ENCODE results near the gene PCDH9. TPM values are rescaled to one million over a fixed set of nuclear protein-coding genes. Genes with fewer than 3 reads are reported as not detected.

Gene PCDH9
- total and polyA plus RNA-seq, 12 donors, result 2.9 to 32.0 (median 15.4) TPM

GRCh38 chr13:67143544-67144115 lies 86.5 kb downstream of the PCDH9 start:
- WGBS, 2 donors, result 64% methylated on average over 4 of the region's 4 CpGs
- intact Hi-C loops (cut with DNase I), result loop anchor here in 1 of 10 donors (5.0 kb wide), 1 partner anchor 56 kb away; no protein-coding TSS in a partner anchor
- H3K9me3 ChIP-seq, result no peaks in the 10 kb centered on the region
- H3K27me3 ChIP-seq, result no peaks in the 10 kb centered on the region
- H3K4me3 ChIP-seq, result no peak overlapping the region
- H3K27ac ChIP-seq, result peak overlapping the region in 1 of 10 donors; percentile 5
- no peak for DNase-seq
- peaks cover 0 to 51% (median 31%) of the 10 kb centered on the region in 9 donors for H3K4me1 ChIP-seq
- no peak for ATAC-seq
- no peaks in the 10 kb centered on the region for H3K36me3 ChIP-seq
- TF ChIP-seq, protein P1, sequence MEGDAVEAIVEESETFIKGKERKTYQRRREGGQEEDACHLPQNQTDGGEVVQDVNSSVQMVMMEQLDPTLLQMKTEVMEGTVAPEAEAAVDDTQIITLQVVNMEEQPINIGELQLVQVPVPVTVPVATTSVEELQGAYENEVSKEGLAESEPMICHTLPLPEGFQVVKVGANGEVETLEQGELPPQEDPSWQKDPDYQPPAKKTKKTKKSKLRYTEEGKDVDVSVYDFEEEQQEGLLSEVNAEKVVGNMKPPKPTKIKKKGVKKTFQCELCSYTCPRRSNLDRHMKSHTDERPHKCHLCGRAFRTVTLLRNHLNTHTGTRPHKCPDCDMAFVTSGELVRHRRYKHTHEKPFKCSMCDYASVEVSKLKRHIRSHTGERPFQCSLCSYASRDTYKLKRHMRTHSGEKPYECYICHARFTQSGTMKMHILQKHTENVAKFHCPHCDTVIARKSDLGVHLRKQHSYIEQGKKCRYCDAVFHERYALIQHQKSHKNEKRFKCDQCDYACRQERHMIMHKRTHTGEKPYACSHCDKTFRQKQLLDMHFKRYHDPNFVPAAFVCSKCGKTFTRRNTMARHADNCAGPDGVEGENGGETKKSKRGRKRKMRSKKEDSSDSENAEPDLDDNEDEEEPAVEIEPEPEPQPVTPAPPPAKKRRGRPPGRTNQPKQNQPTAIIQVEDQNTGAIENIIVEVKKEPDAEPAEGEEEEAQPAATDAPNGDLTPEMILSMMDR (IDR thresholded peaks at IDR 0.05), result no peak

- no peak overlapping the region for H3K4me3 ChIP-seq
- no peaks in the 10 kb centered on the region for H3K36me3 ChIP-seq
- intact Hi-C loops (cut with DNase I), result loop anchor here in 1 of 10 donors (5.0 kb wide), 1 partner anchor 53 kb away; no protein-coding TSS in a partner anchor
- 64 to 94% methylated on average over 2 of the region's 2 CpGs for WGBS, 2 donors
- no peak for DNase-seq
- TF ChIP-seq, protein P1 (IDR thresholded peaks at IDR 0.05), result no peak
- no peaks in the 10 kb centered on the region for H3K27me3 ChIP-seq
- peak overlapping the region in 1 of 10 donors; percentile 22 for H3K27ac ChIP-seq
- H3K4me1 ChIP-seq, result peaks cover 0 to 39% (median 7%) of the 10 kb centered on the region in 9 donors
- ATAC-seq, result no peak
- no peaks in the 10 kb centered on the region for H3K9me3 ChIP-seq
Measured at GRCh38 chr13:67140006-67140405, 90.1 kb downstream of the PCDH9 start.

DNA sequence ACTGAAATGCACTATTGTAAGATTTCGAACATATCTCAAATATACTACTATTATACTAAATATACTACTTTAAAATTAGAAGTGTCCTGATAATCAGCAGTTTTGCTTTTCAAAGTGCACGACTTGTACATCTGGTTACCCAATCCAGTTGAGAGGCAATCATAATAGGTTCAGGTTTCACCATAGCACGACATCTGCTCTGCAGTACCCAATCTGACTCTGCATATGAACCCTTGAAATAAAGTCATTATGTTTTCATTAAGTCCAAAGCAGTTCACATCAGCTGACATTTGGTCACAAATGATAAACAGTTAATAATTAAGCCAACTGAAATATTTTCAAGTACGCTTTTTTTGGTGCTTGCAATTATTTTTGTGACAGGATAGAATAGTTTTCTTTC lies 90.6 kb downstream of the PCDH9 start:
- H3K4me3 ChIP-seq, result peak overlapping the region in 1 of 10 donors; percentile 7
- no peak overlapping the region for H3K27ac ChIP-seq
- H3K27me3 ChIP-seq, result no peaks in the 10 kb centered on the region
- no peaks in the 10 kb centered on the region for H3K36me3 ChIP-seq
- 55 to 62% methylated on average over 4 of the region's 4 CpGs for WGBS, 2 donors
- DNase-seq, result no peak
- no peaks in the 10 kb centered on the region for H3K9me3 ChIP-seq
- TF ChIP-seq, protein P1 (IDR thresholded peaks at IDR 0.05), result no peak
- intact Hi-C loops (cut with DNase I), result loop anchor here in 2 of 10 donors (5.0 kb wide), 1 partner anchor 93 kb away; the partner anchor contains the start of gene PCDH9 (in 2 of the 2)
- peak in 2 of 8 donors; percentile 27 to 31 for ATAC-seq
- H3K4me1 ChIP-seq, result peaks cover 0 to 39% (median 2%) of the 10 kb centered on the region in 9 donors

GRCh38 chr13:67138970-67139369 lies 91.2 kb downstream of the PCDH9 start:
- DNase-seq (no peak), ATAC-seq (no peak)
- Histone ChIP-seq H3K9me3 (no peaks in the 10 kb centered on the region), H3K36me3 (no peaks in the 10 kb centered on the region), H3K27me3 (no peaks in the 10 kb centered on the region), H3K27ac (no peak overlapping the region), H3K4me3 (no peak overlapping the region), H3K4me1 (peaks cover 0 to 40% (median 4%) of the 10 kb centered on the region in 9 donors)
- intact Hi-C loops (cut with DNase I), result loop anchor here in 2 of 10 donors (5.0 kb wide), 1 partner anchor 93 kb away; the partner anchor contains the start of gene PCDH9 (in 2 of the 2)
- TF ChIP-seq, protein P1 (IDR thresholded peaks at IDR 0.05), result no peak
- 88 to 91% methylated on average over 4 of the region's 4 CpGs for WGBS, 2 donors
